Upper lobe of right lung (tissue), 1 donor: Measurements from ENCODE around the gene TTLL8. TPM values are rescaled to one million over a fixed set of nuclear protein-coding genes. Genes with fewer than 3 reads are reported as not detected.

ENCODE experiments used
- ATAC-seq: fragments of 200-7000 bp; cut with Tn5 transposase; one replicate; pipeline ENCODE4 v1.9.1; 2020; ENCODE audit warnings: mild to moderate bottlenecking, moderate library complexity
- DNase-seq: peaks from one replicate; pipeline ENCODE4 v3.0.0-alpha.2; 2020
- H3K27ac ChIP-seq: fragments of 200-600 bp; one replicate; pipeline ENCODE4 v1.8.0; 2022
- H3K27me3 ChIP-seq: fragments of 200-600 bp; one replicate; pipeline ENCODE4 v1.8.0; 2022; ENCODE audit warnings: mild to moderate bottlenecking
- H3K36me3 ChIP-seq: fragments of 200-600 bp; one replicate; pipeline ENCODE4 v1.8.0; 2022
- H3K4me1 ChIP-seq: fragments of 200-600 bp; one replicate; pipeline ENCODE4 v1.8.0; 2022
- H3K4me3 ChIP-seq: fragments of 200-600 bp; one replicate; pipeline ENCODE4 v1.8.0; 2022; ENCODE audit warnings: mild to moderate bottlenecking
- H3K9me3 ChIP-seq: fragments of 200-600 bp; one replicate; pipeline ENCODE4 v1.8.0; 2022
- CTCF ChIP-seq: fragments of 200-600 bp; IDR thresholded peaks from one replicate; pipeline ENCODE4 v1.8.0; 2022; ENCODE audit warnings: antibody characterized with exemption
- intact Hi-C: fragments of 100-400 bp; cut with DNase I; formaldehyde crosslinking; loops from one replicate; pipeline ENCODE4 v1.11.0; 2022
- total RNA-seq: library from RNA; stranded (reverse); fragmentation: NEBNext Ultra II Directional; extraction: Animal tissue kit (Norgen Biotek cat#: 25700); gene quantifications from one replicate; pipeline ENCODE4 v1.2.1, GENCODE V29; 2021
- donor health status: DM: no; HTN: yes; CAD: no; lungs with severe emphysema.

TTLL8 gene
- total RNA-seq, 1 donor from 2014 or later = not detected

DNA sequence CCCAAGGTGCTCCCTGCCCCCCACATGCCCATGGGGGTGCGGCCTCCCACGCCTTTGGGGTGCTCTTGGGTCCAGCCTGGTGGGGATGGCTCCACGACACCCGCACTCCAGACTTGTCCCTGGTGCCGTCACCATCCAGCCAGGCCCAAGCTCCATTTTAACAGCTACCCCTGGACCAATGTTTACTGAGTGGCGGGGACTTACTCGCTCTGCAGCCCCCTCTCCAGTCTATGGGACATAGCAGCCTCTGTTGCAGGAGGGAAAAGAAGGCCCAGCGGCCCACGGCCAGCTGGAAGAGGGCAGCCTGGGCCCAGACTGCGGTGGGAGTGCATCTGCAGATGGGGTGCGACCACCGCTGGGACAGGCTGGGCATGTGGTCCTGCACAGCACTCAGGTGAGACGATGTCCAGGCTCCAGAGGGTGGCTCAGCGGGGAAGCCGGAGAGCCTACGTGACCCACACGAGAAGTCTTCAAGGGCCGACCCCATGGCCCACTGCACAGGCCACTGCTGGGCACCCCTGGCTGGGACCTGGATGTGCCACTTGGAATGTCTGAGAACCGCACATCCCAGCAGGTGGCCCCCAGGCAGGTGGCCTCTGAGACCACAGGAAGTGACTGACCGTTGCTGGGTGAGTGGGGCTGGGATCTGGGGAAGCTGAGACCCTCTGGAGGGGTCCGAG, 63.6 kb downstream of the TTLL8 start:
- H3K9me3 ChIP-seq = no peaks in the 10 kb centered on the region
- DNase-seq (peak; percentile 58), ATAC-seq (no peak)
- H3K4me1 ChIP-seq = peaks cover 4% of the 10 kb centered on the region
- no peak overlapping the region for H3K27ac ChIP-seq
- no peak for TF ChIP-seq CTCF
- no peak overlapping the region for H3K4me3 ChIP-seq
- intact Hi-C loops = no loop called here
- H3K27me3 ChIP-seq = no peaks in the 10 kb centered on the region
- H3K36me3 ChIP-seq = no peaks in the 10 kb centered on the region

- no peak overlapping the region for H3K4me3 ChIP-seq
- H3K4me1 ChIP-seq = peaks cover 4% of the 10 kb centered on the region
- ATAC-seq (no peak), DNase-seq (peak; percentile 48)
- H3K27me3 ChIP-seq = no peaks in the 10 kb centered on the region
- no peaks in the 10 kb centered on the region for H3K9me3 ChIP-seq
- TF ChIP-seq CTCF = no peak
- intact Hi-C loops = no loop called here
- no peak overlapping the region for H3K27ac ChIP-seq
- no peaks in the 10 kb centered on the region for H3K36me3 ChIP-seq
Measured at GRCh38 chr22:49993649-49994360, 64.3 kb downstream of the TTLL8 start.

GRCh38 chr22:49992921-49993648, 65.0 kb downstream of the TTLL8 start:
- TF ChIP-seq CTCF = peak; percentile 69
- Histone ChIP-seq H3K9me3 (no peaks in the 10 kb centered on the region), H3K27me3 (no peaks in the 10 kb centered on the region), H3K4me1 (peaks cover 4% of the 10 kb centered on the region), H3K4me3 (no peak overlapping the region), H3K36me3 (no peaks in the 10 kb centered on the region), H3K27ac (no peak overlapping the region)
- peak; percentile 88 for DNase-seq
- intact Hi-C loops = no loop called here
- peak; percentile 90 for ATAC-seq

DNA sequence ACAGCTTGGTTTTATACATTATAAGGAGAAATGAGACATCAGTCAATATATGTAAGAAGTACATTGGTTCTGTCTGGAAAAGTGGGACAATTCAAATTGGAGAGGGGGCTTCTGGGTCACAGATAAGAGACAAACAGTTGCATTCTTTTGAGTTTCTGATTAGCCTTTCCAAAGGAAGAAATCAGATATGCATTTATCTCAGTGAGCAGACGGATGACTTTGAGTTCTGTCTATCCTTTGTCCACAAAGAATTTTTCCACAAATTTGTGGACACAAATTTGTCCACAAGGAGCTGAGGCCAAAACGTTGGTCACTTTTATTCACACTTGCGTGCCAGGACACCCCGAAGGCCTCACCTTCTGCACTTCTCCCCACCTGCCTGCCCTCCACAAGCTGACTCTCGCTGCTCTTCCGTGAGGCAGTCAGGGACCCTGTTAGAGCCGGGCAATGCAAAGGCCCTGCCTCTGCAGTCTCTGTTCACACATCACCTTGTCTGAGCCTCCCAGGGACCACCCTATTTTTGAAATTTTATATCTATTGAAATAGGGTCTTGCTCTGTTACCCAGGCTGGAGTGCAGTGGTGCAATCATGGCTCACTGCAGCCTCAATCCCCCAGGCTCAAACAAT, 66.1 kb downstream of the TTLL8 start:
- peak; percentile 29 for DNase-seq
- intact Hi-C loops = no loop called here

More for the DNA sequence above, 66.1 kb downstream of the TTLL8 start:
- TF ChIP-seq CTCF = no peak
- Histone ChIP-seq H3K36me3 (no peaks in the 10 kb centered on the region), H3K9me3 (no peaks in the 10 kb centered on the region), H3K4me1 (peaks cover 4% of the 10 kb centered on the region), H3K27me3 (no peaks in the 10 kb centered on the region), H3K4me3 (no peak overlapping the region), H3K27ac (no peak overlapping the region)
- ATAC-seq = no peak
